NCI-H2196 treated with DMSO at 0.1 percent for 48 hours (cell line): ENCODE data around the gene TFB1M.
"Not testable (repeated sequence)": the region's sequence is repeated elsewhere in the genome, so short reads cannot be mapped to it uniquely, and the experiment has no call there.

ENCODE experiments used
- DNase-seq: peaks from one replicate; lab custom pipeline; 2025; ENCODE audit not compliant: unreplicated experiment; lab: John Stamatoyannopoulos, UW

The TFB1M gene

DNA sequence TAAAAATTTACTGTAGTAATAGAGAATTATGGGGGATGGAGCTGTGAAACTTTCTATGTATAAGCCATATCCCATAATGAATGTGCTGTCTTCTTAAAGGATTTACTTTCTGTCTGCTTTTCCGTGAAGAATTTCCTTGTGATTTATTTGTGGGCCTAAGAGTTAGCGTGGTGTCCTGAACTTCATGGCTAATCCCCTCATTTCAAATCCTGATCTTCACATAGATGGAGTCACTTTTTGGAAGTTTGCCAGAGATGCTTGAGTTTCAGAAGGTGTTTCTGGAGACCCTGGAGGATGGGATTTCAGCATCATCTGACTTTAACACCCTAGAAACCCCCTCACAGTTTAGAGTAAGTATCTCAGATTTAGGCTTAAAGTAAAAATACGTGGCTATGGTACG is 69.8 kb downstream of the TFB1M start:
- DNase-seq: no peak

- DNase-seq: no peak
Observed at GRCh38 chr6:155241966-155242365, 72.3 kb downstream of the TFB1M start.

GRCh38 chr6:155240905-155241600 is 73.2 kb downstream of the TFB1M start:
- no peak for DNase-seq

DNA sequence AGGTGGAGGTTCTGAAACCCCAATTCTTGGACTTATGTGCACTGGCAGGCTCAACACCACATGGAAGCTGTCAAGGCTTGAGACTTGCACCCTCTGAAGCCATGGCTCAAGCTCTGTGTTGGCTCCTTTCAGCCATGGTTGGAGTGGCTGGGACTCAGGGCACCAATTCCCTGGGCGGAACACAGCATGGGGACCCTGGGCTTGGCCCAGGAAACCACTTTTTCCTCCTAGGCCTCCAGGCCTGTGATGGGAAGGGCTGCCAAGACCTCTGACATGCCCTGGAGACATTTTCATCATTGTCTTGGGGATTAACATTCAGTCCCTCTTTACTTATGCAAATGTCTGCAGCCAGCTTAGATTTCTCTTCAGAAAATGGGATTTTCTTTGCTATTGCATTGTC is 76.7 kb downstream of the TFB1M start:
- DNase-seq: no peak

- no peak for DNase-seq
Observed at GRCh38 chr6:155235087-155235486, 79.2 kb downstream of the TFB1M start.

DNA sequence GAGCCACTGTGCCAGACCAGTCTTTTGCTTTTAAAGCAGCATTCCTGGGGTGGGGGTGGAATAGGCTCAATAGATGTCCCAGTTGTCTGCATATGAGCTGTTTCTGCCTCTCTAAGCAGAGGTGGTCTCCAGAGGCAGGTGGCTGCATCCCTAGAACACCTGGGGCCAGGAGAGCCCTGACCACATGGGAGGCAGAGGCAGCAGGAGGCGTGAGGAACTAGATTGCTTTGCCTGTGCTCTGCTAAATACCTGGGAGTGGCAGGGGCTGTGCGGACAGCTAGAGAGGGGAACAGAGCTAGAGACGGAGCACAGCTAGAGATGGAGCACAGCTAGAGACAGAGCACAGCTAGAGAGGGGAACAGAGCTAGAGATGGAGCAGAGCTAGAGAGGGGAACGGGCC is 79.6 kb downstream of the TFB1M start:
- DNase-seq: no peak

- no peak for DNase-seq
Observed at GRCh38 chr6:155234167-155234566, 80.1 kb downstream of the TFB1M start.

DNA sequence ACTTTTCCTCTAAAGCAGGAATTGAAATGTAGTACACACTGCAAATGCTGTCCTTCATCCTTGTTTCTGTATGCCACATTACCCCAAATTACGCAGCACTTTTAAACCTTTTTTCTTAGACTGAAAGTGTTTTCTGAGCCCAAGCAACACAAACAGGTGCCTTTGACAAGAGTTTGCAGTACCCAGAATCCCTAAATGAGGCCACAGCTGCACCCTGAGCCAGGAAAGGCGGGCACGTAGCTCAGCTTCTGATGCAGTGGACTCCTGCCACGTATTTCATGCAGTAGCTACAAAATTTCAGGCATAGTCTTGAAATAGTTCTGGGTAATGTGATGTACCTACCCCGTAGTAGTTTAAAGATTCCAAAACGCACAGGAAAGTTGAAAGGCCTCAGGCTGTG is 81.4 kb downstream of the TFB1M start:
- DNase-seq: no peak

GRCh38 chr6:155230975-155231374 is 83.3 kb downstream of the TFB1M start:
- DNase-seq: not testable (repeated sequence)

DNA sequence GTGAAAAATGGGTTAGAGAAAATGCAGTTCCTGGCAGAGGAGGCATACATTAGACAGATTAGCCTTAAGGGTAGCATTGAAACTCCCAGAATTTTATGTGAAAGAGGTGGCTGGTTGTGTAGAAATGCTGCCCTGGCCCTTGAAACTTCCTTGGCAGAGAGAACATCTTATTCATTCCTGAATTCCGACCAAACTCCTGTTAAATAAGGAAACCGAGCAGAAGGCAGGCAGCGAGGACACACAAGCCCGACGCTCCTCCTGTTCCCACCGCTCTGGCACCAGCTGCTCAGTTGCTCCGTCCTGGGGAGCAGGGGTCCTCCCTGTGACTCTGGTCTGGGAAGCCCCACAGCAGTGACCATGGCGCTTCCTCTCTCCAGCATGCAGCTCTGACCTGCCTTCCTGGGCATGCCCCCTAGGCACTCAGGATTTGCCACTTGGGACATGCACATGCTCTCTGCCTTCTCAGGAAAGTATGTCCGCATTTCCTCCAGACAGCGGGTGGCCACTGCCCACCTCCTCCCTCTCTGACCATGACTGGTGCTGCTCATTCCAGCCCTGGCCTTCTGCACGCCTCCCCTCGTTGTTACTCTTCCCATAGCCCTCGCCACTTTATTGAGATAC is 85.6 kb downstream of the TFB1M start:
- DNase-seq: no peak

GRCh38 chr6:155227046-155227445 is 87.2 kb downstream of the TFB1M start:
- DNase-seq: no peak

- no peak for DNase-seq
Observed at GRCh38 chr6:155224618-155225017, 89.7 kb downstream of the TFB1M start.

GRCh38 chr6:155223646-155224451 is 90.4 kb downstream of the TFB1M start:
- DNase-seq: no peak

DNA sequence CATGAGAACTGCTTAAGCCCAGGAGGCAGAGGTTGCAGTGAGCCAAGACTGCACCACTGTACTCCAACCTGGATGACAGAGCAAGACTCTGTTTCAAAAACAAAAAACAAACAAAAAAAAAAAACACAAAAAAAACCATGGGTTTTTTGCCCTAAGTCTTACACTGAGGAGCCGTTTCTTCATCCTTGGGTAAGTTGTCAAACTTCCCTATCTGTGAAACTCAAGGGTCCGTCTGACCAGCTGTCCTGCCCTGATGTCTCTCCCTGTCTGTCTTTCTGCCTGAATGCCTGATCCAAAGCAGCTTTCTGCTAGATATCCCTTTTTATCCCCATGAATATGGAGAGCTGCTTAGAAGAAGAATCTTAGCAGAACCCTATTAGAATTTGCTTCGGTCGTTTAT is 91.8 kb downstream of the TFB1M start:
- no peak for DNase-seq

- DNase-seq: no peak
Observed at GRCh38 chr6:155221086-155221485, 93.2 kb downstream of the TFB1M start.

DNA sequence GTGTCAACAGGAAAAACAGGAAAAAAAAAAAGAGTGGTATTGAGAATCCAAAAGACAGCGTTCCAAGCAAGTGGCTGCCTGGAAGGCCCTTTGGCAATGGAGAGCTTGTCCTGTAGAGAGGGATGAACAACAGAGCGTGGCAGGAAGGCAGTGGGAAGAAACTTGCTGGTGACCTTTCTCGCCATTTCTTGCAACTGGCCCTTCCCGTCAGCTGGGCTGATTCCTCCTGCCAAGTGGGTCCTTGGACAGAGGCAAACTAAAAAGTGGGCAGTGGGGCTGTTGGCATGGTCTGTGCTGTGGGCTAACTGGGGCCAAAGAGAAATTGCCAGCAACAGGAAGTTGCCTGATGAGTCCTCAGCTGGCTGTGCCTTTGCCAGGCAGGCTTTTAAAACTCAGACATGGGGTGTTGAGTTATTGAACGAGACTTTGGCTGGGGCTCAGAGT is 94.4 kb downstream of the TFB1M start:
- DNase-seq: no peak

DNA sequence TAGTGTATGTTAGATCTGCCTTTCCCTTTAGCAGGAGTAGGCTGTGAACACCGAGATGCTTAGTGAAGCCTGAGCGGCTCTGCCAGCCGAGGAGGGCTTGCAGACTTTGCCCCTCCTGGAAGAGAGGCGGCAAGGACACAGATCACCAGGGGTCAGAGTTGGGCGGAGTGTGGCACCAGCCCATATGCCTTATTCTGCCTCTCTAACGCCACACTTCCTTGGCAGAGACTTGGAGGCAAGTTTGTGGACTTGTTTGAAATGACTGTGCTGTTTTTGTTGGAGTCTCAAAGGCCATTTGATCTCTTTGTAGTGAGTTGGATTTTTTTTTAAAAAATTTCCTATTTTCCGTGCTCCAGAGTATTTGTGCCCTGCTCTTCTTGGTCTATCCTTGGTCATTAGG is 95.0 kb downstream of the TFB1M start:
- no peak for DNase-seq

DNA sequence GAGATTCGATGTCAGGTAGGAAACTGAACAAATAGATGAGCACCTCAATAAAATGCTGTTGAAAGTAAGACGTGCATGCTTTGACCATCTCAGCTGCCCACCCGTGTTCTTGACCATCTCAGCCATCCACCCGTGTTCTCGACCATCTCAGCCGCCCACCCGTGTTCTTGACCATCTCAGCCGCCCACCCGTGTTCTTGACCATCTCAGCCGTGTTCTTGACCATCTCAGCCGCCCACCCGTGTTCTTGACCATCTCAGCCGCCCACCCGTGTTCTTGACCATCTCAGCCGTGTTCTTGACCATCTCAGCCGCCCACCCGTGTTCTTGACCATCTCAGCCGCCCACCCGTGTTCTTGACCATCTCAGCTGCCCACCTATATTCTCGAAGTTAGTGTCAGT is 95.6 kb downstream of the TFB1M start:
- DNase-seq: not testable (repeated sequence)

- DNase-seq: no peak
Observed at GRCh38 chr6:155216312-155217046, 97.8 kb downstream of the TFB1M start.

DNA sequence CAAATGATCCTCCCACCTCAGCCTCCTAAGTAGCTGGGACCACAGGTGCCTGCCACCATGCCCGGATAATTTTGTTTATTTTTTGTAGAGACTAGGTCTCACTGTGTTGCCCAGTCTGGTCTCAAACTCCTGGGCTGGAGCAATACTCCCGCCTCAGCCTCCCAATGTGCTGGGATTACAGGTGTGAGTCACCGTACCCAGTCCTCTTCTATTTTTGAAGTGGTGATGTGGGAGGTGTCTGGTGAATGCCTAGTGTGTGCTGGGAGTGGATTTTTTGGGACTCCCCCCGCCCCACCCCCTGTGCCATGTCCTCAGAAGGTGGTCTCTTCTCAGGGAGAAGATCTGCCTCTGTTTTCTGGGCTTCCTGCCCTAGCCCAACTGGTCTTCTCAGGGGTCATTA is 98.4 kb downstream of the TFB1M start:
- DNase-seq: no peak

DNA sequence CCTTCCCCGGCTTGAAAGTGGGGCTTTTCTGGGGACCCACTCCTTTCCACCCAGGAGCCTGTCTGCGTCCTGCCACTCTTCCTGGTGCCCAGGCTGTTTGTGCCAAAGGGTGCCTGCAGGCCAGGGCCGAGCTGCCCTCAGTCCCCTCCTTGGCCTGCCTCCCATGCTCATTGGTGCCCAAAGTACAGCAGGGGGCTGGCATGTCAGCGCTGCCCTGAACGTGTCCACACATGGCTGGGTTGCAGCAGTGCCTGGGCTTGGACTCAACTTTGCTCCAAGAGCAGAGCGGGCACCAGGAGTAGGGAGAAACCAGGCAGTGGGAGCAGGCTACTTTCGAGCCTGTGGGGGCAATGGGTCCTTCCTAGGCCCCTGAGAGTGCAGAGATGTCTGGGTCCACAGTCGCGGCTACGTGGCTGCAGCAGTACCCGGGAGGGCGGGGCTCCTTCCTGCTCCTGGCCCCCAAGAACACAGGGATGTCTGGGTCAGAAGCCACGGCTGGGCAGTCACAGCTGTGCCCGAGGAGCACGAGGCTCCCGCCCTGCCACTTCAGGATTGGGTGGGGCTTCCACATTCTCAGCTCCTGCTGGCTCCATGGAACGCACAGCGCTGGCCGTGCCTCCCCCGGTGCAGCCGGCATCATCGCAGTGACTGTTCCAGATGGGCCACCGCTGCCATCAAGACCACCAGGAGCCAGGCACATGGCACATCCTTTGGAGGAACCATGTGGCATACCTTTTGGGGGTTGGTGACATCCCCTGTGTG is 100.5 kb downstream of the TFB1M start:
- DNase-seq: no peak
